Neural progenitor cell (in vitro differentiated cells): Measurements from ENCODE around the gene MAP6.

Experiments used
- EZH2 ChIP-seq: fragments of 200-600 bp; sonication (generic); IDR thresholded peaks from 2 replicates; pipeline ENCODE4 v1.6.1; 2017; ENCODE audit warnings: antibody characterized with exemption, mild to moderate bottlenecking, moderate library complexity
- EZH2phosphoT487 ChIP-seq: fragments of 200-600 bp; sonication (generic); IDR thresholded peaks from 2 replicates; pipeline ENCODE4 v1.6.1; 2017; ENCODE audit warnings: antibody characterized with exemption
- TF ChIP-seq, protein P1 (sequence below): fragments of 200-600 bp; sonication (generic); IDR thresholded peaks from 2 replicates; pipeline ENCODE4 v1.5.1; 2017; ENCODE audit warnings: antibody characterized with exemption, mild to moderate bottlenecking

DNA sequence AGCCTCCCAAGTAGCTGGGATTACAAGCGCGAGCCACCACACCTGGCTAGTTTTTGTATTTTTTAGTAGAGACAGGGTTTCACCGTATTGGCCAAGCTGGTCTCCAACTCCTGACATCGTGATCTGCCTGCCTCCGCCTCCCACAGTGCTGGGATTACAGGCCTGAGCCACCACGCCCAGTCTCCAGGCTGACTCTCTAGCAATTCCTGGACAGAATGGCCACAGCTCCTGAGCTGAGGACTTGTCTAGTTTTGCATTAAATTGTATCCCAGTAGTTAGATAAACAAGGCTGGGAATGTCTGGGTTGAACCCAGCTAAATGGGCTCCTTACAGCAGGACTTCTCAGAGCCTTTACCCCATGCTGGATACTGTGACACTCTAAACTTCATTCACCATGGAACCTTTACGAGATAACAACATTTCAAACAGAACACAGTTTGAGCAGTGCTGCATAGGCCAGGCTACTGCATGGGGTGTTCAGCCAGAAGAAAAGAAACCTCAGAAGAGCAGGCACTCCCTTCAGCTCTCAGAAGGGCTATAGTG is 34.9 kb upstream of the MAP6 start:
- TF ChIP-seq, protein P1, sequence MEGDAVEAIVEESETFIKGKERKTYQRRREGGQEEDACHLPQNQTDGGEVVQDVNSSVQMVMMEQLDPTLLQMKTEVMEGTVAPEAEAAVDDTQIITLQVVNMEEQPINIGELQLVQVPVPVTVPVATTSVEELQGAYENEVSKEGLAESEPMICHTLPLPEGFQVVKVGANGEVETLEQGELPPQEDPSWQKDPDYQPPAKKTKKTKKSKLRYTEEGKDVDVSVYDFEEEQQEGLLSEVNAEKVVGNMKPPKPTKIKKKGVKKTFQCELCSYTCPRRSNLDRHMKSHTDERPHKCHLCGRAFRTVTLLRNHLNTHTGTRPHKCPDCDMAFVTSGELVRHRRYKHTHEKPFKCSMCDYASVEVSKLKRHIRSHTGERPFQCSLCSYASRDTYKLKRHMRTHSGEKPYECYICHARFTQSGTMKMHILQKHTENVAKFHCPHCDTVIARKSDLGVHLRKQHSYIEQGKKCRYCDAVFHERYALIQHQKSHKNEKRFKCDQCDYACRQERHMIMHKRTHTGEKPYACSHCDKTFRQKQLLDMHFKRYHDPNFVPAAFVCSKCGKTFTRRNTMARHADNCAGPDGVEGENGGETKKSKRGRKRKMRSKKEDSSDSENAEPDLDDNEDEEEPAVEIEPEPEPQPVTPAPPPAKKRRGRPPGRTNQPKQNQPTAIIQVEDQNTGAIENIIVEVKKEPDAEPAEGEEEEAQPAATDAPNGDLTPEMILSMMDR = no peak
- TF ChIP-seq EZH2 (no peak), EZH2phosphoT487 (no peak)
